Chondrocyte (in vitro differentiated cells): ENCODE measurements around the gene KRT78. TPM values are rescaled to one million over a fixed set of nuclear protein-coding genes. Genes with fewer than 3 reads are reported as not detected.
A peak's percentile ranks its signal among the peaks of the same experiment; 100 is the strongest.
"Not testable (repeated sequence)": the region's sequence is repeated elsewhere in the genome, so short reads cannot be mapped to it uniquely, and the experiment has no call there.

Experiments used
- DNase-seq: peaks from one replicate; pipeline ENCODE4 v3.0.0; 2021; ENCODE audit warnings: mixed read lengths, low spot score
- H3K27ac Mint-ChIP-seq: one replicate; pipeline ENCODE4 v1.8.0; 2021; ENCODE audit warnings: mild to moderate bottlenecking, moderate library complexity, mixed read lengths; ENCODE audit not compliant: unreplicated experiment
- H3K27me3 Mint-ChIP-seq: 2 replicates; pipeline ENCODE4 v1.8.0; 2021; ENCODE audit warnings: low read depth, mixed read lengths
- H3K36me3 Mint-ChIP-seq: 2 replicates; pipeline ENCODE4 v1.8.0; 2021; ENCODE audit warnings: low read depth, mixed read lengths
- H3K4me1 Mint-ChIP-seq: 2 replicates; pipeline ENCODE4 v1.8.0; 2021; ENCODE audit warnings: low read depth, mild to moderate bottlenecking, mixed read lengths
- H3K4me3 Mint-ChIP-seq: one replicate; pipeline ENCODE4 v1.8.0; 2021; ENCODE audit warnings: mild to moderate bottlenecking, moderate library complexity, mixed read lengths; ENCODE audit not compliant: unreplicated experiment
- H3K9me3 Mint-ChIP-seq: 2 replicates; pipeline ENCODE4 v1.8.0; 2021; ENCODE audit warnings: low read depth, mixed read lengths
- CTCF ChIP-seq: fragments of 200-600 bp; sonication (generic); IDR thresholded peaks from 2 replicates; pipeline ENCODE4 v1.5.0; 2021; ENCODE audit warnings: antibody characterized with exemption, mild to moderate bottlenecking, moderate library complexity
- total RNA-seq: library from RNA; stranded (reverse); gene quantifications from 3 replicates; pipeline ENCODE4 v1.2.1, GENCODE V29; 2021

KRT78 gene
- total RNA-seq, 1 donor from 2014 or later: not detected

- Mint-ChIP-seq H3K9me3 (no peaks in the 10 kb centered on the region), H3K27me3 (no peaks in the 10 kb centered on the region), H3K36me3 (no peaks in the 10 kb centered on the region), H3K27ac (peak overlapping the region; percentile 71), H3K4me3 (no peak overlapping the region), H3K4me1 (peaks cover 9% of the 10 kb centered on the region)
- no peak for TF ChIP-seq CTCF
- DNase-seq: no peak
These were observed 11.5 kb upstream of the KRT78 start for GRCh38 chr12:52860102-52860823.

- Mint-ChIP-seq H3K4me1 (peaks cover 9% of the 10 kb centered on the region), H3K9me3 (no peaks in the 10 kb centered on the region), H3K27me3 (peaks cover 23% of the 10 kb centered on the region), H3K27ac (no peak overlapping the region), H3K36me3 (no peaks in the 10 kb centered on the region), H3K4me3 (no peak overlapping the region)
- no peak for DNase-seq
- TF ChIP-seq CTCF: no peak
These were observed 8.7 kb upstream of the KRT78 start for GRCh38 chr12:52857500-52857899.

- no peak for DNase-seq
- Mint-ChIP-seq H3K27ac (no peak overlapping the region), H3K4me3 (no peak overlapping the region), H3K9me3 (no peaks in the 10 kb centered on the region), H3K27me3 (peaks cover 30% of the 10 kb centered on the region), H3K36me3 (peaks cover 2% of the 10 kb centered on the region), H3K4me1 (peaks cover 9% of the 10 kb centered on the region)
- no peak for TF ChIP-seq CTCF
These were observed 8.0 kb upstream of the KRT78 start for GRCh38 chr12:52856787-52857186.

GRCh38 chr12:52856077-52856476 lies 7.3 kb upstream of the KRT78 start:
- DNase-seq, H3K4me3 Mint-ChIP-seq, H3K36me3 Mint-ChIP-seq, H3K27ac Mint-ChIP-seq, H3K9me3 Mint-ChIP-seq, H3K4me1 Mint-ChIP-seq: not testable (repeated sequence)
- peaks cover 36% of the 10 kb centered on the region for H3K27me3 Mint-ChIP-seq

GRCh38 chr12:52851787-52852186 lies 3.0 kb upstream of the KRT78 start:
- Mint-ChIP-seq H3K4me1 (no peaks in the 10 kb centered on the region), H3K9me3 (peaks cover 4% of the 10 kb centered on the region), H3K27me3 (peaks cover 46% of the 10 kb centered on the region), H3K27ac (no peak overlapping the region), H3K36me3 (peaks cover 2% of the 10 kb centered on the region), H3K4me3 (no peak overlapping the region)
- no peak for DNase-seq
- no peak for TF ChIP-seq CTCF

GRCh38 chr12:52850681-52851080 lies 1.9 kb upstream of the KRT78 start:
- Mint-ChIP-seq H3K4me3 (no peak overlapping the region), H3K27me3 (peaks cover 48% of the 10 kb centered on the region), H3K27ac (no peak overlapping the region), H3K4me1 (no peaks in the 10 kb centered on the region), H3K36me3 (peaks cover 2% of the 10 kb centered on the region), H3K9me3 (peaks cover 4% of the 10 kb centered on the region)
- peak; percentile 14 for DNase-seq
- TF ChIP-seq CTCF: no peak
